Smooth muscle cell (in vitro differentiated cells): ENCODE data around the gene ITCH. TPM values are rescaled to one million over a fixed set of nuclear protein-coding genes. Genes with fewer than 3 reads are reported as not detected.

Experiments used
- DNase-seq: peaks from one replicate; lab custom pipeline; 2025; ENCODE audit not compliant: unreplicated experiment; lab: John Stamatoyannopoulos, UW
- H2AFZ ChIP-seq: fragments of 200-600 bp; sonication (generic); 2 replicates; pipeline ENCODE4 v1.6.0; 2016; ENCODE audit warnings: antibody characterized with exemption, low read depth, mild to moderate bottlenecking
- H3F3A ChIP-seq: fragments of 200-600 bp; sonication (generic); 2 replicates; pipeline ENCODE4 v1.6.0; 2017; ENCODE audit warnings: antibody characterized with exemption, low read depth
- H3K27ac ChIP-seq: fragments of 200-600 bp; sonication (generic); 2 replicates; pipeline ENCODE4 v1.5.1; 2016; ENCODE audit warnings: low read depth, mild to moderate bottlenecking
- H3K27me3 ChIP-seq: fragments of 200-600 bp; sonication (generic); 2 replicates; pipeline ENCODE4 v1.6.1; 2016; ENCODE audit warnings: low read depth, mild to moderate bottlenecking
- H3K36me3 ChIP-seq: fragments of 200-600 bp; sonication (generic); 2 replicates; pipeline ENCODE4 v1.5.1; 2016; ENCODE audit warnings: low read depth
- H3K4me1 ChIP-seq: fragments of 200-600 bp; sonication (generic); 2 replicates; pipeline ENCODE4 v1.5.1; 2016; ENCODE audit warnings: low read depth
- H3K4me2 ChIP-seq: fragments of 200-600 bp; sonication (generic); 2 replicates; pipeline ENCODE4 v1.6.0; 2016; ENCODE audit warnings: mild to moderate bottlenecking
- H3K4me3 ChIP-seq: fragments of 200-600 bp; sonication (generic); 2 replicates; pipeline ENCODE4 v1.5.1; 2016; ENCODE audit warnings: mild to moderate bottlenecking
- H3K79me2 ChIP-seq: fragments of 200-600 bp; sonication (generic); 2 replicates; pipeline ENCODE4 v1.6.0; 2016; ENCODE audit warnings: low read depth, mild to moderate bottlenecking
- H3K9ac ChIP-seq: fragments of 200-600 bp; sonication (generic); 2 replicates; pipeline ENCODE4 v1.6.0; 2016; ENCODE audit warnings: low read depth
- H3K9me3 ChIP-seq: fragments of 200-600 bp; sonication (generic); replicated peaks from 2 replicates; pipeline ENCODE4 v1.5.1; 2016; ENCODE audit warnings: low read depth
- H4K20me1 ChIP-seq: fragments of 200-600 bp; sonication (generic); 2 replicates; pipeline ENCODE4 v1.6.0; 2016; ENCODE audit warnings: low read depth
- WGBS: methylation state at CpG from one replicate; pipeline ENCODE4 v1.1.7; 2016; ENCODE audit warnings: low lambda C conversion rate; 5-methylcytosine and 5-hydroxymethylcytosine counted together
- polyA plus RNA-seq: library from polyadenylated mRNA; unstranded; fragments of >200 nt; fragmentation: Nextera tagmentation; extraction: Ambion mirVana; gene quantifications from 2 replicates; pipeline ENCODE4 v1.2.1, GENCODE V29; 2016
- total RNA-seq: library from RNA; depleted of rRNA; stranded (reverse); fragments of >200 nt; gene quantifications from 2 replicates; pipeline ENCODE4 v1.2.3, GENCODE V29; 2014
- TF ChIP-seq, protein P1 (sequence below): fragments of 200-600 bp; sonication (generic); IDR thresholded peaks from 2 replicates; pipeline ENCODE4 v1.5.1; 2017; ENCODE audit warnings: borderline replicate concordance, mild to moderate bottlenecking, antibody characterized with exemption; ENCODE audit not compliant: insufficient read depth, poor library complexity, severe bottlenecking

Gene ITCH
- total and polyA plus RNA-seq, 2 experiments from 2014 or later = 21.9 to 96.7 TPM

DNA sequence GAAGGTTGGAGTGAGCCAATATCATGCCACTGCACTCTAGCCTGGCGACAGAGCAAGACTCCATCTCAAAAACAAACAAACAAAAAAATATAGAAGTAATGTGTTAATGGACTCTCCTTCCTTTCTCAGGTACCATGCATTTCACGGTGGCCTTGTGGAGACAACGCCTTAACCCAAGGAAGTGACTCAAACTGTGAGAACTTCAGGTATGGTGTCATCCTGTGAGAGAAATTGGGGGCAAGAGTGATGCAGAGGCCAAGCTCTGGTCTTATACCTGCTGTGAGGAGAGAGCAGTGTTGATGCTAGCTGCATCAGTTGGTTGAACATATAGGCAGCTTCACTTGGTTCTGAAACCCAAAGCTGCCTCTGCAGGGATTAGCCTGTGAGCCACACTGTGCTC, 6.2 kb downstream of the ITCH start:
- WGBS = 82% methylated on average over 3 of the region's 3 CpGs
- TF ChIP-seq, protein P1, sequence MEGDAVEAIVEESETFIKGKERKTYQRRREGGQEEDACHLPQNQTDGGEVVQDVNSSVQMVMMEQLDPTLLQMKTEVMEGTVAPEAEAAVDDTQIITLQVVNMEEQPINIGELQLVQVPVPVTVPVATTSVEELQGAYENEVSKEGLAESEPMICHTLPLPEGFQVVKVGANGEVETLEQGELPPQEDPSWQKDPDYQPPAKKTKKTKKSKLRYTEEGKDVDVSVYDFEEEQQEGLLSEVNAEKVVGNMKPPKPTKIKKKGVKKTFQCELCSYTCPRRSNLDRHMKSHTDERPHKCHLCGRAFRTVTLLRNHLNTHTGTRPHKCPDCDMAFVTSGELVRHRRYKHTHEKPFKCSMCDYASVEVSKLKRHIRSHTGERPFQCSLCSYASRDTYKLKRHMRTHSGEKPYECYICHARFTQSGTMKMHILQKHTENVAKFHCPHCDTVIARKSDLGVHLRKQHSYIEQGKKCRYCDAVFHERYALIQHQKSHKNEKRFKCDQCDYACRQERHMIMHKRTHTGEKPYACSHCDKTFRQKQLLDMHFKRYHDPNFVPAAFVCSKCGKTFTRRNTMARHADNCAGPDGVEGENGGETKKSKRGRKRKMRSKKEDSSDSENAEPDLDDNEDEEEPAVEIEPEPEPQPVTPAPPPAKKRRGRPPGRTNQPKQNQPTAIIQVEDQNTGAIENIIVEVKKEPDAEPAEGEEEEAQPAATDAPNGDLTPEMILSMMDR = no peak
- no peaks in the 10 kb centered on the region for H3K27me3 ChIP-seq

GRCh38 chr20:34370062-34370461, 7.0 kb downstream of the ITCH start:
- peaks cover 100% of the 10 kb centered on the region for H4K20me1 ChIP-seq
- 96% methylated on average over 6 of the region's 6 CpGs for WGBS
- TF ChIP-seq, protein P1 = no peak

More for the DNA sequence above, 6.2 kb downstream of the ITCH start:
- peaks cover 4% of the 10 kb centered on the region for H3K36me3 ChIP-seq
- DNase-seq = no peak
- H2AFZ ChIP-seq = no peak overlapping the region
- H4K20me1 ChIP-seq = peaks cover 98% of the 10 kb centered on the region
- peaks cover 8% of the 10 kb centered on the region for H3F3A ChIP-seq
- H3K9ac ChIP-seq = no peak overlapping the region
- no peak overlapping the region for H3K4me2 ChIP-seq
- no peak overlapping the region for H3K4me3 ChIP-seq
- H3K9me3 ChIP-seq = no peaks in the 10 kb centered on the region
- H3K4me1 ChIP-seq = peaks cover 26% of the 10 kb centered on the region
- H3K27ac ChIP-seq = no peak overlapping the region
- peaks cover 99% of the 10 kb centered on the region for H3K79me2 ChIP-seq

DNA sequence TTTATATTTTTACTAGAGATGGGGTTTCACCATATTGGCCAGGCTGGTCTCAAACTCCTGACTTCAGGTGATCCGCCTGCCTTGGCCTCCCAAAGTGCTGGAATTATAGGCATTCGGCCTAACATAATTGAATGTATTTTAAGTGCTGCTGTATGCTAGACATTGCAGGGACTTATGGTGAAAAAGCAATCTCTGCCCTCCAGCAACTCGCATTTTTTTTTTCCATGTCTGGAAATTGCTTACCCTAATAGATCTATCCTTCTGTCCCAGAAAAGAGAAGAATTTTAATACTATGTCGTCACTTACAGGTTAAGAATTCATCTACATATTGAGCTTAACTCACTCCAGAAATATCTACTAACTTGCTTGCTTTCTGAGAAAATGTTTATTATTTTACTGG, 10.4 kb downstream of the ITCH start:
- WGBS = 92% methylated on average over 4 of the region's 4 CpGs
- Histone ChIP-seq H3K4me1 (no peaks in the 10 kb centered on the region), H3K79me2 (peaks cover 99% of the 10 kb centered on the region), H3K27me3 (no peaks in the 10 kb centered on the region), H3F3A (peaks cover 9% of the 10 kb centered on the region), H3K4me2 (no peak overlapping the region), H4K20me1 (peaks cover 100% of the 10 kb centered on the region), H3K4me3 (no peak overlapping the region), H3K9me3 (no peaks in the 10 kb centered on the region), H3K36me3 (peaks cover 4% of the 10 kb centered on the region), H3K9ac (no peak overlapping the region), H2AFZ (no peak overlapping the region), H3K27ac (peak overlapping the region; percentile 38)
- no peak for DNase-seq
- TF ChIP-seq, protein P1 = no peak

More at GRCh38 chr20:34370062-34370461, 7.0 kb downstream of the ITCH start:
- Histone ChIP-seq H3K4me1 (peaks cover 20% of the 10 kb centered on the region), H2AFZ (no peak overlapping the region), H3K27ac (peak overlapping the region; percentile 2), H3F3A (peaks cover 7% of the 10 kb centered on the region), H3K4me2 (no peak overlapping the region), H3K36me3 (peaks cover 4% of the 10 kb centered on the region), H3K27me3 (no peaks in the 10 kb centered on the region), H3K79me2 (peaks cover 99% of the 10 kb centered on the region), H3K9me3 (no peaks in the 10 kb centered on the region), H3K9ac (no peak overlapping the region), H3K4me3 (no peak overlapping the region)
- DNase-seq = no peak

- WGBS = 97% methylated on average over 1 of the region's 1 CpG
These were observed 11.2 kb downstream of the ITCH start for GRCh38 chr20:34374209-34374760.

More at GRCh38 chr20:34374209-34374760, 11.2 kb downstream of the ITCH start:
- no peak overlapping the region for H3K27ac ChIP-seq
- no peaks in the 10 kb centered on the region for H3K27me3 ChIP-seq
- no peak for DNase-seq
- H3K9me3 ChIP-seq = no peaks in the 10 kb centered on the region
- no peak overlapping the region for H3K4me3 ChIP-seq
- H3K4me2 ChIP-seq = no peak overlapping the region
- peaks cover 99% of the 10 kb centered on the region for H3K79me2 ChIP-seq
- no peak overlapping the region for H2AFZ ChIP-seq
- no peak overlapping the region for H3K9ac ChIP-seq
- peaks cover 4% of the 10 kb centered on the region for H3K36me3 ChIP-seq
- H3F3A ChIP-seq = peaks cover 9% of the 10 kb centered on the region
- H3K4me1 ChIP-seq = no peaks in the 10 kb centered on the region
- TF ChIP-seq, protein P1 = no peak
- peaks cover 100% of the 10 kb centered on the region for H4K20me1 ChIP-seq
